Measurements from ENCODE around the gene MRPS11.

Gene MRPS11

DNA sequence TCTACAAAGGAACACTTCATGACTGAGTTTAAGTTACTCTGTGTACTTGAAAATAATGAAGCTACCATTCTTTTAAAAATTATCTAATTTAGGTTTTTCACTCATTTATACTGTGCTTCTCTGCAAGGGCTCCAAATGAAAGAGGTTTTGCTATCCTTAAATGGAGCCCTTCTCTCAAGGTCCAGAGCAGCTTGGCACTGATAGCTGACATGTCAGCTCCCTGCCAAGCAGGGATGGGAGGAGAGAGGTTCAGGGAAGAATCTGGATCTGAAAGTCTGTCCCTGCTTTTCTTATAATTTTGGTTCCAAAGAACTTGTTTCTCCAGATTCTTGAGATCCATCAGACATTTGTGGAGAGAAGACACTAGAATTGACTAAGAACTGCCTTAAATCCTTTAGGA is 39.1 kb downstream of the MRPS11 start:
- no peak for TF ChIP-seq CTCF (conservative IDR thresholded peaks at IDR 0.05; ENCODE audit: low read depth, low read length)
- no peak overlapping the region for H3K4me3 ChIP-seq (ENCODE audit: low read depth, low read length)
- DNase-seq (ENCODE audit: low read depth): no peak

DNA sequence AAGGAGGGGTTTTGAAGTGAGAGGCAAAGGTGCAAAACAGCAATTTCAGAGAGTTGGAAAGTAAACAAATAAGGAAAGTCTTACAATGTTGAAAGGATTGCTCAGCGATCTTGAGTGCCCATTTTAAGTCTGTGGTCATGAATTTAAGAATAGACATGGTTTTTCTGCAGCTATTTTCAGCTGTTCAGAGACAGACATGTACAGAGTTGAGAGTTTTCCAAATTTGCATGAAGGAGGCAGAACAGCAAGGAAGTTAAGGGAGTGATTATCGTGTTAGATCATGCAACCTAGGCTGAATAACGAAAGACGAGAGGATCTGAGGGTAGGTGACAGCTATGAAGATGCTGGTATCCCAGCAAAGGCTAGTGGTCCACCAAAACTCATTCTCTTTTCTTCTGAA is 41.8 kb downstream of the MRPS11 start:
- DNase-seq (ENCODE audit: low read depth): no peak
- TF ChIP-seq CTCF (conservative IDR thresholded peaks at IDR 0.05; ENCODE audit: low read depth, low read length): no peak
- H3K4me3 ChIP-seq (ENCODE audit: low read depth, low read length): no peak overlapping the region

GRCh38 chr15:88509964-88510363 is 42.5 kb downstream of the MRPS11 start:
- no peak for TF ChIP-seq CTCF (conservative IDR thresholded peaks at IDR 0.05; ENCODE audit: low read depth, low read length)
- no peak for DNase-seq (ENCODE audit: low read depth)
- H3K4me3 ChIP-seq (ENCODE audit: low read depth, low read length): no peak overlapping the region

DNA sequence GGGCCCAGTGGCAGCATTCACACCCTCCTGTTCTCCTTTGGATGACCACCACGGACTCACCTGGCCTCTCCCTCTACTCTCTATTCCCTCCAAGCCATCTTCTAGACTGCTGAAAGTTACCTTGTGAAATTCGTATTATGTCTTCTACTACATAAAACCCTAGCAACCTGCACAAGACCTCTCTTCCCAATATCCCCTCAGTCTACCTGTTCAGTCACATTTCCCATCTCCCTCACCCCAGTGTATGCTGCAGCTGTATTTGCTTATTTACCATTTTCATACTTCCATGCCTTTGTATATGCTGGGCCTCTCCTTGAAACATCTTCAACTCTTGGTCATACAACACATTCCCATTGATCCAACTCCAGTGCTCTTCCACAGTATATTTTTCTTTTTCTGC is 43.7 kb downstream of the MRPS11 start:
- no peak for TF ChIP-seq CTCF (conservative IDR thresholded peaks at IDR 0.05; ENCODE audit: low read depth, low read length)
- H3K4me3 ChIP-seq (ENCODE audit: low read depth, low read length): no peak overlapping the region
- no peak for DNase-seq (ENCODE audit: low read depth)

- H3K4me3 ChIP-seq (ENCODE audit: low read depth, low read length): no peak overlapping the region
- TF ChIP-seq CTCF (conservative IDR thresholded peaks at IDR 0.05; ENCODE audit: low read depth, low read length): no peak
- DNase-seq (ENCODE audit: low read depth): no peak
Observed at GRCh38 chr15:88512078-88512477, 44.6 kb downstream of the MRPS11 start.

- no peak overlapping the region for H3K4me3 ChIP-seq (ENCODE audit: low read depth, low read length)
- no peak for DNase-seq (ENCODE audit: low read depth)
- TF ChIP-seq CTCF (conservative IDR thresholded peaks at IDR 0.05; ENCODE audit: low read depth, low read length): no peak
Observed at GRCh38 chr15:88512601-88513000, 45.1 kb downstream of the MRPS11 start.

GRCh38 chr15:88513195-88513594 is 45.7 kb downstream of the MRPS11 start:
- no peak overlapping the region for H3K4me3 ChIP-seq (ENCODE audit: low read depth, low read length)
- TF ChIP-seq CTCF (conservative IDR thresholded peaks at IDR 0.05; ENCODE audit: low read depth, low read length): no peak
- no peak for DNase-seq (ENCODE audit: low read depth)
